DMS53 treated with DMSO at 0.1 percent for 48 hours (cell line): ENCODE measurements around the gene TUSC1.
"Not testable (repeated sequence)": the region's sequence is repeated elsewhere in the genome, so short reads cannot be mapped to it uniquely, and the experiment has no call there.

ENCODE experiments used
- DNase-seq: peaks from one replicate; lab custom pipeline; 2025; ENCODE audit not compliant: unreplicated experiment; lab: John Stamatoyannopoulos, UW

The TUSC1 gene

DNA sequence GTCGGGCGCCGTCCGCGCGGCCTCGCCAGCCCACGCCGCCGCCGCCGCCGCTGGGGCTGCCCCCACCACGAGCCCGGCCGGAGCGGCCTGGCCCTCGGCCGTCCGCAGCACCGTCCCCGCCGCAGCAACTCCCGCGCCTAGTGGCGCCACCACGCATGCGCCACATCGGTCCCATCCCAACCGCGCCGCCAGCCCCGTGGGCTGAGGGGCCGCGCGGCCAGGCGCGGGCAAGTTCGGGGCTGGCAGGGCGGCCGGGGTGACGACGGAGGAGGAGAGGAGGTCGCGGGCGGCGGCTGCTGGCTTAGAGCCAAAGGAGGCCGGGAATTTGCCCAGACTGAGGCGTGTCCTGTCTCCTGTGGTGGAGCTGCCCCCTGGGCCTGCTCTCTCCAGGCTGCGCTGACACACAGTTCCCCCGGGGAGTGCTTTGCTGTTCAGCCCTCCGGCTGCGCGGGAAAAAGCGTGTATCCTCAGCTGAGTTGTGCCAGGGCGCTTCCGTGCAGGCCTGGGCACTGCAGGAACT lies at the start of gene TUSC1:
Gene TUSC1, minus strand, starts transcription at position 298 of the 520 bp plus-strand sequence. Its CDS starts 132 bp downstream, at position 166.
- peak; percentile 38 for DNase-seq

DNA sequence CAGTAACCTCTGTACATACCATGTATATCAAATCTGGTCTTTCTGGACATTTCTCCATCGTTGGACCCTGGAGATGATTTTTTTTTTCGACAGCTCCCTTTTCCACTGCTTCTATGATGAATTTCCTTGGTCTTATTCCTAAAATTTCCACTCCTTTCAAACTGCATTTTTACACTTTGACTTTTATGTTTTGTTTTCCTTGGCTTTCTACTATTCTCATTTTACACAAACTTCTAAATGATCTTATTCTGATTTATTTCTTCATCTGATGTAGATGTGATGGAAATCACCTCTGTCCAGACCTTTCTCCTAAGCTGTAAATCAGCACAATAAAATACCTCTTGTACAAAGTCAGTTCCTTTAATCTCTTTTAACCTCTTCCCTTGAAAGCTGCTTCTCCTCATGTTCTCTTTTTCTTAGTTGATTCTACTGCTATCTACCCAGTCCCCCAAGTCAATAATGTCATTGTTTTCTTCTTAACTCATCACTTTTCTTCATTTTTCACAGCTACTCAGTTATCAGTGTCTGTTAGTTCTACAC lies 48.7 kb upstream of the TUSC1 start:
- no peak for DNase-seq

DNA sequence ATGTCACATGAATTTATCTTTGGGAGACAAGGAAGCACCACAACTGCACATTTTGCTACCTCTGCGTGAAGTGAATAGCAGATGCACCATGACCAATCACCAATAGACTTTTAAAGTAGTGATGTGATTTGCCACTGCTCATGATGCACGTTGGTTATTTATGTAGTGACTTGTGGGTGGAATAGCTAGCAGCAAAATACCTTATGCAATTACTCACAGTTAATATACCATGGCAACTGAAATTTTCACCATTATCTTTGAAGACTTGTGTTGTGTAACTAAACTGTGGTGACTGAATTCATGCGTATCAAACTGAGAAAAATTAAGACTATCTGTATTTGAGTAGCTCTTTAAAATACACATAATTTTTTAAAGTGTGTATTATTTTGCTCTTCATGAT lies 46.2 kb upstream of the TUSC1 start:
- no peak for DNase-seq

DNA sequence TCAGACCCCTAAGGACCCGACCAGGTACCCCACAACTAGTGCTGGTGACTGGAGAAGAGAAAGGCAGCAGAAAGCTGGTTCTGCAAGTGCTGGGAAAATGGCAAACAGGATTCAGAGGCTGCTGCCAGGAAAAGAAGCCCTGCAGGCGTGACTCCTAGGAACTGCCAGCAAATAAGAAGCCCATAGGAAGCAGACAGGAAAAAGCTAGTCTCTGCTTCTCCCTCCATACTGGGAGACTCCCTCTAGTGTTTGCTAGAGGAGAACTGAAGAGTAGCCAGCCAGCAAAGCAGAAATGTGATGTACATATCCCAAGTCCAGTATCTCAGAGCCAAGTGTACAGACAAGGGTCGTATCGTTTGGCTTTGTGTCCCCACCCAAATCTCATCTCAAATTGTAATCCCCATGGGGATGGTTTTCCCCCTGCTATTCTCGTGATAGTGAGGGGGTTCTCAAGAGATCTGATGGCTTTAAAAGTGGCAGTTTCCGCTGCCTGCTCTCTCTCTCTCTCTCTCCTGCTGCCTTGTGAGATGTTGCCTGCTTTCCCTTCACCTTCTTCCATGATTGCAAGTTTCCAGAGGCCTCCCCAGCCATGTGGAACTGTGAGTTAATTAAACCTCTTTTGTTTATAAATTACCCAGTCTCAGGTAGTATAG lies 38.1 kb upstream of the TUSC1 start:
- DNase-seq: peak; percentile 20

DNA sequence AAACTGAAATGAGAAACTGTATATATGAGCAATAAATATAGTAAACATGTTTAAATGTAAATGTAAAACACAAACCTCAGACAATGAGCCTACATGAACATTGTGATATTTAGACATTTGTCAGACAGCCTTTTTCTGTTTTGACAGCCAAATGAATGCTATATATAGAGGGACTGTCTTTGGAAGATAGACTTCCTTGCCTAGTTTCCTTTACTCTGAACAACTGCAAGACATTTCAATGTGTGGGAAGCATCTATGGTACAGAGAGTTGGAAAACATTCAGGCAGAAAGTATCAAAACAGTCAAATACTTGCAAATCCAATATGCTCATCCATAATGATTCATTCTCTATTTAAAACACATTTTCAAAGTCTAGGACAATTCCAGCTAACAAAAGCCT lies 31.7 kb upstream of the TUSC1 start:
- DNase-seq: no peak

DNA sequence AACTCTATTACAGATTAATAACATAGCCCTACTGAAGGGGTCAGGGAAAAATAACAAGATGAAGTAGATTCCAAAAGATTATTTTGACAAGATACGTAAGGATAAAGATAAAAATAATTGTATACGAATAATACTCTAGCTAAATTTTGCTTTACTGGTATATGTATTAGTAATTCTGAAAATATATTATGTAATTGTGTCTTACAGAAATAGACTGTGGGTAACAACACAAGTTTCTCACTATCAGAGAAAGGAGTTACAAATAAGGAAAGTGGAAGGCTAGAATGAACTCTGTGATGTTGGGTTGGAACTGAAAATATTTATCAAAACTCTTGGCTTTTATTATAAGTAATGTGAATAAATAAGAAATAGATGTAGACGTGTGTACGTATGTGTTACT lies 26.6 kb upstream of the TUSC1 start:
- DNase-seq: no peak

DNA sequence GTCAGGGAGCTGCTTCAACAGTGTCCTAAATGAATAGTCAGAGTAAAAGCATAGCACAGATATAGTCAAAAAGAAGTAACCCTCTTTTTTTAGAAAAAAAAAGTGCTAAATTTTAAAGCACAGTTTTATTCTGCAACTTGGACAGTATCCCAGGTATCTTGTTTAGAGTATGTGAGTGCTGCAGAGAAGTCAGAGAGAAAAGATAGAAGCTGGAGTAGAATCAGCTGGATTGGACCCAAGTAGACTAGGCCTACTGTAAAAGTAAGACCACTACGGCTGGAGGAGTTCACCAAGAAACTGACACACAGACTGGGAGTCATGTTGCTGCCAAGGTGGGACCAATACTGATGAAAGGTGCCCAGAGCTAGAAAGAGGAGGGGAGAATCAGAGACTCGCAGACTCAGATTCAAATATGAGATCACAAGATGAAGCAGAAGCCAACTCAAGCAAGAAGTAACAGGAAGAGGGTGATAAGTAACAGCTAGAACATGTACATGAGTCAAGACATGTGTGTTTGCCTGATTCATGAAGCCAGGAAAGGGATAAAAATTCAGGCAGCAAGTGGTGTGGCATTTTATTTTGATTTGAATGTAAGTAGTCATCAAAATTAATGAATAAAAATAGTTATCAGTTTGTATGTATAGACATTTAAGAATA lies 25.6 kb upstream of the TUSC1 start:
- DNase-seq: no peak

DNA sequence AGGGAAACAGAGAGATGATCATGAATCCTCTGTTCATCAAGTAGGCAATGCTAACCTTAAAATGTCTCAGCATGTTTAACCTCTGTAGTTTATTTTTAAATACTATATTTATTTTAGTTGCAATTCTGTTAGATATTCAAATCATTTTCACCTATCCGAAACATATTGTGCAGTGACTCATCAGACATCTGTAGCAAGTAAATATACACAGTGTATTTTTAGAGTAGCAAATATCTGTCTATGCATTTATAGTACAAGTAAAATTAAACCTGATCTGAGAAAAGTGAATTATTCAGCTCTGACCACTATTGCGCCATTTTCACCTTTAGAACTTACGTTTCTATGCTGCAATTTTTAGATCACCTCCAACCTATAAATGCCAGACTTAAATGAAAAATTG lies 24.3 kb upstream of the TUSC1 start:
- DNase-seq: peak; percentile 3

DNA sequence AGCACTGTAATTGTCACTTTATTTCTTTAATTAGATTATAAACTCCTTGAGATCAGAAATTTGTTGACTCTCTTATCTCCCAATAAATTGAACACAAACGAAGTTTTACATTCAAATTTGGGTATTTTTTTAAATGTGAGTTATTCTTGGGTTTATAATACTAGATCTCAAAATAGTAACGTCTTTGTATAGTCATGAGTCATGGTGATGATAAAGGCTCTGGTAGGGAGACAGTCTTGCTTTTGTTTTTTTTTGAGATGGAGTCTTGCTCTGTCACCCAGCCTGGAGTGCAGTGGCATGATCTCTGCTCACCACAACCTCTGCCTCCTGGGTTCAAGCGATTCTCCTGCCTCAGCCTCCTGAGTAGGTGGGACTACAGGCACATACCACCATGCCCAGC lies 22.7 kb upstream of the TUSC1 start:
- DNase-seq: not testable (repeated sequence)

DNA sequence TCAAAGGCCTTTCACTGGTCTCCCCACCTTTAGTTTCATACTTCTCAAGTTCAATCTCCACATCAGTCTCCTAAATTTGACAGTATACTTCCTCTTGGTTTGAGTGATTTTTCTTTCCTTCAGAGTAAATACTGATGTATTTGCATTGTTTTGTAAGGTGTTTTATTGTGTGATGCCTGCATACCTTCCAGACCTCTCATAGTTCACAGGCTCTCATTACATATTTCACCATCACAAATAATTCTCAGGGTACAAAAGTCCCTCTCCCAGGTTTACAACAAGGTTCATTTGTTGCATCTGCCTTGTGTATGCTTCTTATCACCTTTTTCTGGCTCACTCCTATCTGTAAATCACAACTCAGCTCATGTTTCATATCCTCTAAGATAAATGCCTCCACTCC lies 22.2 kb upstream of the TUSC1 start:
- DNase-seq: no peak

DNA sequence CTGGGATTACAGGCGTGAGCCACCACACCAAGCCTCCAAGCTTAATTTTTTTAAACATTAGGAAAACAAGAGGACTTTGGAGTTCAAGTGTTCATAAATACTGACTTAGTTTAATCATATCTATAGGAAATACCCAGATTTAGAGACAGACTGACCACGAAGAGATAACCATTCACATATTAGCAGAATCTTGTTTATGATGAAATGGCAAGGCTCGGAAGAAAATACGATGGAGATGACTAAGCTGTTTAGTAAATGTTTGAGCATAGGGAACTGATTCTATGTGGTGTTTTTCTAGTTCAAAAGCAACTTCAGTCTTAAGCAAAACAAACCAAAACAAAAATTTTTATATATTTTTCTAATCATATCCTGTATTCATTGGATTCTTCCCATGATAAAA lies 13.5 kb upstream of the TUSC1 start:
- DNase-seq: no peak

DNA sequence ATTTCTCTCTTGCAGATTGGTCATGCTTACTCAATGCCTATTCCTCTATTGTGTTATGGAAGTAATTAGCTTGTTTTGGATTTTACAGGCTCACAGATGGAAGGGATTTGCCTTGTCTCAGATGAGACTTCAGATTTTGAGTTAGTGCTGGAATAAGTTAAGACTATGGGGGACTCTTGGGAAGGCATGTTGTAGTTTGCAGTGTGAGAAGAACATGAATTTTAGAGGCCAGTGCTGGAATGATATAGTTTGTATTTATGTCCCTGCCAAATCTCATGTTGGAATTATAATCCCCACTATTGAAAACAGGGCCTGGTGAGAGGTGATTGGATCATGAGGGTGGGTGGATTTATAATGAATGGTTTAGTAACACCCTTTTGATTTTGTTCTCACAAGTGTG lies 6.1 kb upstream of the TUSC1 start:
- no peak for DNase-seq

DNA sequence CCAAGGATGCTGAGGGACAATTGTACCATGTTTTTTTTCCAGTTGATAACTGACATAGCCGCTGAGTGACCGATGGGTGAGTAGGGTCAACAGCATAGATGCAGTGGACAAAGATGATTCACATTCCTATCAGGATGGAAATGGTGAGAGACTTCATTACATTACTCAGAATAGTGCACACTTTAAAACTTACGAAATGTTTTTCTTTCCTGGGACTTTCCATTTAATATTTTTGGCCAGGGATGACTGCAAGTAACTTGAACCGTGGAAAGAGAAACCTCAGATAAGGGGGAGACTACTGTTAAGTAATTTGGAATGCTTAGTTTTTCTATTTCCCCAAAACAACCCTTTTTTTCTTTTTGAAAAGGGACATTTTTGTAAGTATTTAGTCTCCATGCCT lies 3.0 kb upstream of the TUSC1 start:
- DNase-seq: no peak

DNA sequence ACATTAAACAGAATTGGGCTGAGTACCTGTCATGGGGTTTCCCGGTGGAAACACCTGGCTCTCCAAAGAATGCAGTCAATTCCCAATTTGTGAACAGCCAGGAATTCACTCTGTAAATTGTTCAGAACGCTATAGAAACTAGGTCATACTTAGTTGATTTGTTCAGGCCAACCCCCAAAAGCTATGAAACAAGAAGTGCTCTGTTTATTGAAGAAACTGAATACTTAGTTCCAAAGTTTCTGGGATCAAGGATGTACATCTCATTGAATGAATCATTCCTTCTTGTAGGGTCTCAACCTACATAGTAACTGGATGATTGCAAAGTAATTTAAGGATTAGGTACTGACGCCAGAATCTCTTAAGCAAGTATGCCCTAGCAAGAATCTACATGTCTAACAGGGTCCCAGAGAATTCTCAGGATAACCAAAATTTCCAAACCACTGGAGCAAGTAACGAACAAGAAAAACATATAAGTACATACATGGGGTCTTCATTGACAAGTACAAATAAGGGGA lies 659 bp upstream of the TUSC1 start:
- DNase-seq: no peak

DNA sequence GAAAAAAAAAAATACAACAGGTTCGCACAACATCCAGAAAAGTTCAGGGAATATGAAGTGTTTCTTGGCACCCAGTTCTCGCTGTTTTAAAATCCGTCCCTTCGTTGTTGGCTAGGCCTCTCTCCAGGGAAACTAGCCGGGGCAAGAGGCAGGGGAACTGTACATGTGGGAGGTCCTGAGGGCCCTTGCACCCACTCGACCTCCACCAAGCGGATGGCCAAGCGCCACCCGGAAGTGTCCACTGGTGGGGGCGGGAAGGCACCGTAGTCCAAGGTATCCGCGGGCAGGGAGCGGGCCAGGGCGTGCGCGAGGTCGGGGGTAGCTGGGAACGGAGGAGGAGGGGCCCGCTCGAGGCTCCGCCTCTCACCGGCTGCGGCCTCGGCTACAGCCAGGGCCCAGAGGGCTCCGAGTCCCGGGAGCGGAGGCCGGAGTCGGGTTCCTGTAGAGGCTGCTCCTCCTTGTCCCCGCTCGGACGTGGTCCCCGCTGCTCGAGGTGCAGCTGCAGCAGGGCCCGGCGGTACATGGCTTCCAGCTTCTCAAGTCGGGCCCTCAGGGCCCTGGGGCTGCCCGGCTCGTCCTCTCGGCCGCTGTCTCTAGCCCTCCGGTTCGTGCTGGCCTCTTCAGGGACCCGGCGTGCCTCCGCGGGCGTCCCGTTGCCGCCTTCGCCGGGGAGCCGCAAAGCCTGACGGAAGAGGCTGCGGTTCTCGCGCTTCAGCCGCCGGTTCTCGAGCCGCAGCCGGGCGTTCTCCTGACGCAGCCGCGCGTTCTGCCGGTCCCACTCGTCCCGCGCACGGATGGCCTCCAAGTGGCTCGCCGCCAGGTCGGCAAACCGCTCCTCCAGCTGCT lies 720 bp downstream of the TUSC1 start:
- DNase-seq: peak; percentile 68

DNA sequence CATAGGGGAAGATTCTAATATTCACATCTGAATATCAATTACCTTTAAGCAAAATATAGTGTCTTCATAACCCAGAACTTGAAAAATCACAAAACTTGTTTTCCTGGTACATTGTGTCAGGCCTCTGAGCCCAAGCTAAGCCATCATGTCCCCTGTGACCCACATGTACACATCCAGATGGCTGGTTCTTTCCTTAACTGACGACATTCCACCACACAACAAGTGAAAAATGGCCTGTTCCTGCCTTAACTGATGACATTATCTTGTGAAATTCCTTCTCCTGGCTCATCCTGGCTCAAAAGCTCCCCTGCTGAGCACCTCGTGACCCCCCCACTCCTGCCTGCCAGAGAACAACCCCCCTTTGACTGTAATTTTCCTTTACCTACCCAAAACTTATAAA lies 2.4 kb downstream of the TUSC1 start:
- DNase-seq: not testable (repeated sequence)

DNA sequence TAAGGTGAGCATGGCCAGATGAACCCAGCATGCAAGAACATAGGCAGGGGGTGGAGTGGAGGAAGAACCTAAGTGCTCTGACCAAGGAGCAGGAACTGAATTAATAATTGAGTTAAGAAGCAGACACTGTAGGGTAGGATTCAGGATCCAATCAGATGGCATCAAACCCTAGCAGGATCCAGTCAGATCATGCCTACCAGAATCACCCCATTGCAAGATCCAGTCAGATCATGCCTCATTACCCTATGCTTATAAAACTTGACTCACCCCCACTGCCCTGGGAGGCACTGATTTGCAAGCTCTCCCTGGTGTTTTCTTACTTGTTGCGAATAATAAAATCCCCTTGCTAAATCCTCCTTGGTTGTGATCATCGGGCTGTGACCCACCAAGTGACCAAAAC lies 19.7 kb downstream of the TUSC1 start:
- DNase-seq: no peak

DNA sequence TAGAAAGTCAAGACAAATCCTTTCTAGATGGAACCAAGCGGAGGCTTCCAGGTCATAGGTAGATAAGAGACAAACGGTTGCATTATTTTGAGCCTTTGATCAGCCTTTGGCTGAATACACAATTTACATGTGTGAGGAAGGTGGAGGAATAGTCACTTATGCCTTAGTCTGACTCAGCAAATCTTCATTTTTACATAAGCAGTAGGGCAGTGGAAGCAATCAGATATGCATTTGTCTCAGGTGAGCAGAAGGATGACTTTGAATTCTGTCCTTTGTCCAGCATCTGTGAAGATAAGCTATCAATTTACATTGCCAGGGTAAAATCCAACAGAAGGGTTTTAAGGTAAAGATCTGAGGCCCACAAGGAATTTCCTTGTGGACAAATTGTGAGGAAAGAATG lies 23.8 kb downstream of the TUSC1 start:
- DNase-seq: no peak

DNA sequence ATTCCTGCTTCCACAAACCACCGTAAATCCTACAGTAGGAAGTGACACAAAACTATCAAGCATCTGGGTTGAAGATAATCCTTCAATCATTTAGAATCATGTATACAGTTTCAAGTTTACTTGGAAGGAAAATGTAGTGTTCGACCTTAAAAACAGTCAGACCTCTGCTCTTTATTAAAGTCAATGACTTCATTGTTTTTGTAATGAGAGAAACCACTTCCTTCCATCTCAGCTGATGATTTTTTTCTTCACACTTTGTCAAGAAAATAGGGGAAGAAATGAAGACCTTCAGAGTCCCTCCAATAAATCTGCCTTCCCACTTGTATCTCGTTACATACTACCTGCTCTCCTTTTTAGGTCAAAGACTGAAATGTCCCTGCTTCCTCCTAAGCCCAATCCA lies 30.1 kb downstream of the TUSC1 start:
- no peak for DNase-seq

DNA sequence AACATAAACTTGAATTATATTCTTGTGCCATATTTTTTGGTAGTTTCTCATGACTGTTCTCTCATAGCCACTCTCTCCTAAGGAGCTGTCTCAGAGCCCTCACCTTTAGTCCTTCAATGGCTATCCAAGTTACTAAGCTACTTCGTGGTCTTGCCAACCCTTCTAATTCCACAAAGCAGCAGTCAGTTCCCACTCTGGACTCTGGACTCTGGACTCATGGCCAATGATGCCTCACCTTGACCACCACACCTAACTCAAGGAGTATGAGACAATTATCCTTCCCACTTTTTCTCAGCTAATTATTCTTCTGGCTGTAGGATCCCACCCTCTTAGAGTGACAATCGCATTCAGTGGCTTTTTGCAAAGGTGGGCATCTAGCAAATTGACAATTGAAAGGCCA lies 42.2 kb downstream of the TUSC1 start:
- no peak for DNase-seq

DNA sequence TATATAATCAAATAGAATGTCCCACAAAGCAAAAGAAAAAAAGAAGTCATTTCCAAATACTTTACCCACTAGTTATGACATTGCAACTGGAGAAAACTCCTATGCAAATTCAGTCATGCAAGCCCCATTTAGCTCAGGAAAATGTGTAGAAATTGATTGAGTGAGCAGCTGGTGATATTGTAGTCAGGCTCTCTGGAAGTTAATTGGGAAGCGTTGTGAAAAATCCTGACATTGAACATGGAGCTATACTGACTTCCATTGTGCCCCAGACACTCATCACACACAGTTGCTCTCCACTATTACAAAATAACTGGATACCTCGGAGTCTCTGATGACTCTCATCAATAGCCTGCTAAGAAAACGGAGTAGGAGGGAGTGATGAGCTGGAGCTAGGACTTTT lies 49.0 kb downstream of the TUSC1 start:
- DNase-seq: no peak
